HepG2 (cell line): ENCODE measurements around the gene TPRN. TPM values are rescaled to one million over a fixed set of nuclear protein-coding genes. Genes with fewer than 3 reads are reported as not detected.
A peak's percentile ranks its signal among the peaks of the same experiment; 100 is the strongest.

ENCODE experiments used
- CENPX ChIP-seq: sonication (generic); formaldehyde crosslinking; IDR thresholded peaks from 2 replicates; pipeline ENCODE4 v1.9.0; 2021; ENCODE audit warnings: mild to moderate bottlenecking, missing genetic modification reagents, moderate library complexity
- EEA1 ChIP-seq: sonication (generic); formaldehyde crosslinking; IDR thresholded peaks from 2 replicates; pipeline ENCODE4 v1.5.1; 2020; ENCODE audit warnings: mild to moderate bottlenecking, missing genetic modification reagents, borderline replicate concordance
- GZF1 ChIP-seq: sonication (generic); formaldehyde crosslinking; IDR thresholded peaks from 2 replicates; pipeline ENCODE4 v1.5.1; 2020; ENCODE audit warnings: mild to moderate bottlenecking, missing genetic modification reagents
- KLF13 ChIP-seq: sonication (generic); formaldehyde crosslinking; IDR thresholded peaks from 2 replicates; pipeline ENCODE4 v1.4.0; 2020; ENCODE audit warnings: mild to moderate bottlenecking, missing genetic modification reagents
- KMT2A ChIP-seq: sonication (generic); formaldehyde crosslinking; IDR thresholded peaks from 2 replicates; pipeline ENCODE4 v1.4.0; 2020; ENCODE audit warnings: missing genetic modification reagents
- MED1 ChIP-seq: sonication (generic); formaldehyde crosslinking; IDR thresholded peaks from 2 replicates; pipeline ENCODE4 v1.4.0; 2020; ENCODE audit warnings: missing genetic modification reagents
- NCOA1 ChIP-seq: sonication (generic); formaldehyde crosslinking; IDR thresholded peaks from 2 replicates; pipeline ENCODE4 v1.9.0; 2021; ENCODE audit warnings: missing genetic modification reagents
- NFE2 ChIP-seq: sonication (generic); formaldehyde crosslinking; IDR thresholded peaks from 2 replicates; pipeline ENCODE4 v1.4.0; 2020; ENCODE audit warnings: missing genetic modification reagents
- NR0B2 ChIP-seq: sonication (generic); formaldehyde crosslinking; IDR thresholded peaks from 2 replicates; pipeline ENCODE4 v1.4.0; 2020; ENCODE audit warnings: mild to moderate bottlenecking, missing genetic modification reagents
- THRA ChIP-seq: sonication (generic); formaldehyde crosslinking; IDR thresholded peaks from 2 replicates; pipeline ENCODE4 v1.4.0; 2020; ENCODE audit warnings: missing genetic modification reagents, borderline replicate concordance
- ZBTB33 ChIP-seq: sonication (generic); formaldehyde crosslinking; IDR thresholded peaks from 2 replicates; pipeline ENCODE4 v1.4.0; 2020; ENCODE audit warnings: missing genetic modification reagents
- ZFP1 ChIP-seq: IDR thresholded peaks from 2 replicates; pipeline ENCODE4 v1.6.1; 2016
- ZFP36L1 ChIP-seq: sonication (generic); formaldehyde crosslinking; IDR thresholded peaks from 2 replicates; pipeline ENCODE4 v1.8.0; 2022; ENCODE audit warnings: mild to moderate bottlenecking, missing genetic modification reagents, moderate library complexity
- ZNF10 ChIP-seq: sonication (generic); formaldehyde crosslinking; IDR thresholded peaks from 2 replicates; pipeline ENCODE4 v1.4.0; 2020; ENCODE audit warnings: mild to moderate bottlenecking, low read depth, missing genetic modification reagents, borderline replicate concordance
- ZNF274 ChIP-seq: sonication (generic); formaldehyde crosslinking; IDR thresholded peaks from 2 replicates; pipeline ENCODE4 v1.5.1; 2020; ENCODE audit warnings: mild to moderate bottlenecking, missing genetic modification reagents
- ZNF44 ChIP-seq: sonication (generic); formaldehyde crosslinking; IDR thresholded peaks from 2 replicates; pipeline ENCODE4 v1.5.1; 2020; ENCODE audit warnings: mild to moderate bottlenecking, missing genetic modification reagents
- ZNF468 ChIP-seq: sonication (generic); formaldehyde crosslinking; IDR thresholded peaks from 2 replicates; pipeline ENCODE4 v1.8.0; 2022; ENCODE audit warnings: mild to moderate bottlenecking, moderate library complexity, missing genetic modification reagents
- ZNF512B ChIP-seq: sonication (generic); formaldehyde crosslinking; IDR thresholded peaks from 2 replicates; pipeline ENCODE4 v1.5.1; 2020; ENCODE audit warnings: missing genetic modification reagents, mild to moderate bottlenecking, borderline replicate concordance
- ZNF569 ChIP-seq: sonication (generic); formaldehyde crosslinking; IDR thresholded peaks from 2 replicates; pipeline ENCODE4 v1.5.0; 2020; ENCODE audit warnings: mild to moderate bottlenecking, missing genetic modification reagents, moderate library complexity, borderline replicate concordance
- ZNF589 ChIP-seq: sonication (generic); formaldehyde crosslinking; conservative IDR thresholded peaks from 2 replicates; pipeline ENCODE4 v1.8.0; 2022; ENCODE audit warnings: mild to moderate bottlenecking, moderate library complexity, missing genetic modification reagents
- ZNF614 ChIP-seq: IDR thresholded peaks from 2 replicates; pipeline ENCODE4 v1.6.1; 2018; ENCODE audit warnings: missing biosample characterization, missing genetic modification reagents, inconsistent platforms, borderline replicate concordance
- polyA plus RNA-seq, 8 experiments: library from polyadenylated mRNA; depleted of rRNA in 3 of 8; stranded (reverse) in 7 of 8; unstranded in 1 of 8; fragments of >200 nt; fragmentation: Illumina TruSeq in 4 of 8; extraction: Trizol in 4 of 8; gene quantifications; 2 replicates each; pipeline versions ENCODE4 v1.2.1 to v1.2.3, GENCODE V29; 2011 to 2016; ENCODE audit warnings: low read depth in 4 of 8, missing spikeins in 1 of 8, mixed read lengths in 1 of 8; ENCODE audit not compliant: insufficient read depth in 1 of 8
- total RNA-seq, 5 experiments: library from RNA; depleted of rRNA; stranded (reverse); fragments of >200 nt; fragmentation: Illumina TruSeq; extraction: Trizol; gene quantifications; 2 replicates each; pipeline ENCODE4 v1.2.3, GENCODE V29; 2016; ENCODE audit warnings: low read depth in 1 of 5
- TF ChIP-seq, protein P1 (sequence below): sonication (generic); formaldehyde crosslinking; IDR thresholded peaks from 2 replicates; pipeline ENCODE4 v1.4.0; 2020; ENCODE audit warnings: missing genetic modification reagents

TPRN gene
- total and polyA plus RNA-seq, 2 of the 13 experiments (the other 11 are each of a cell fraction or from before 2014, with no cell fraction given): 10.1 to 19.2 TPM

- TF ChIP-seq ZNF274 (CRISPR knock-in tag) (peak; percentile 84; the same call in 1 of the 2 replicates), ZNF589 (CRISPR knock-in tag) (no peak), ZNF614 (CRISPR knock-in tag) (no peak), ZNF10 (no peak), ZFP1 (no peak), THRA (no peak), ZFP36L1 (CRISPR knock-in tag) (0 out of 2 replicates have a peak, but pooled peaks have one; percentile 52), KMT2A (no peak), MED1 (CRISPR knock-in tag) (no peak), KLF13 (CRISPR knock-in tag) (no peak), ZNF512B (no peak), ZNF569 (no peak), NFE2 (CRISPR knock-in tag) (no peak), NR0B2 (CRISPR knock-in tag) (no peak), ZBTB33 (CRISPR knock-in tag) (no peak), EEA1 (CRISPR knock-in tag) (no peak), CENPX (CRISPR knock-in tag) (no peak), NCOA1 (no peak), GZF1 (CRISPR knock-in tag) (no peak), ZNF468 (CRISPR knock-in tag) (0 out of 2 replicates have a peak, but pooled peaks have one; percentile 39), ZNF44 (CRISPR knock-in tag) (0 out of 2 replicates have a peak, but pooled peaks have one; percentile 96)
- TF ChIP-seq, protein P1, sequence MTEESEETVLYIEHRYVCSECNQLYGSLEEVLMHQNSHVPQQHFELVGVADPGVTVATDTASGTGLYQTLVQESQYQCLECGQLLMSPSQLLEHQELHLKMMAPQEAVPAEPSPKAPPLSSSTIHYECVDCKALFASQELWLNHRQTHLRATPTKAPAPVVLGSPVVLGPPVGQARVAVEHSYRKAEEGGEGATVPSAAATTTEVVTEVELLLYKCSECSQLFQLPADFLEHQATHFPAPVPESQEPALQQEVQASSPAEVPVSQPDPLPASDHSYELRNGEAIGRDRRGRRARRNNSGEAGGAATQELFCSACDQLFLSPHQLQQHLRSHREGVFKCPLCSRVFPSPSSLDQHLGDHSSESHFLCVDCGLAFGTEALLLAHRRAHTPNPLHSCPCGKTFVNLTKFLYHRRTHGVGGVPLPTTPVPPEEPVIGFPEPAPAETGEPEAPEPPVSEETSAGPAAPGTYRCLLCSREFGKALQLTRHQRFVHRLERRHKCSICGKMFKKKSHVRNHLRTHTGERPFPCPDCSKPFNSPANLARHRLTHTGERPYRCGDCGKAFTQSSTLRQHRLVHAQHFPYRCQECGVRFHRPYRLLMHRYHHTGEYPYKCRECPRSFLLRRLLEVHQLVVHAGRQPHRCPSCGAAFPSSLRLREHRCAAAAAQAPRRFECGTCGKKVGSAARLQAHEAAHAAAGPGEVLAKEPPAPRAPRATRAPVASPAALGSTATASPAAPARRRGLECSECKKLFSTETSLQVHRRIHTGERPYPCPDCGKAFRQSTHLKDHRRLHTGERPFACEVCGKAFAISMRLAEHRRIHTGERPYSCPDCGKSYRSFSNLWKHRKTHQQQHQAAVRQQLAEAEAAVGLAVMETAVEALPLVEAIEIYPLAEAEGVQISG (CRISPR knock-in tag): no peak
Observed at GRCh38 chr9:137188086-137188489, 12.5 kb downstream of the TPRN start (continued).
